ENCODE data around the gene TOR1A.
"Not testable (repeated sequence)": the region's sequence is repeated elsewhere in the genome, so short reads cannot be mapped to it uniquely, and the experiment has no call there.

TOR1A gene

GRCh38 chr9:129803676-129804060, 20.3 kb downstream of the TOR1A start:
- peaks cover 45% of the 10 kb centered on the region for H3K36me3 Mint-ChIP-seq (ENCODE audit: insufficient read depth)
- ATAC-seq (replicated peaks), result no peak
- no peaks in the 10 kb centered on the region for H3K27me3 Mint-ChIP-seq
- H3K9me3 Mint-ChIP-seq, result no peaks in the 10 kb centered on the region
- peak overlapping the region; percentile 53 to 94 for H3K27ac Mint-ChIP-seq
- no peak for DNase-seq
- peak overlapping the region; percentile 90 to 92 for H3K4me3 Mint-ChIP-seq
- H3K4me1 Mint-ChIP-seq (ENCODE audit: low read depth in 2 of 2), result peaks cover 18 to 20% of the 10 kb centered on the region in 2 donors

- Mint-ChIP-seq H3K4me3 (peak within 1 kb of the TSS; percentile 90 to 92), H3K4me1 (ENCODE audit: low read depth in 2 of 2) (peaks cover 18 to 20% of the 10 kb centered on the region in 2 donors), H3K27ac (peak within 1 kb of the TSS; percentile 87 to 94), H3K9me3 (no peaks in the 10 kb centered on the region), H3K27me3 (no peaks in the 10 kb centered on the region), H3K36me3 (ENCODE audit: insufficient read depth) (peaks cover 41% of the 10 kb centered on the region)
- DNase-seq (peak; percentile 94 to 98 (median 94)), ATAC-seq (replicated peaks) (peak; percentile 93)
Observed at GRCh38 chr9:129802833-129803675, 20.9 kb downstream of the TOR1A start, which contains the start of gene TOR1B. Gene TOR1B, plus strand, starts transcription at chr9:129803184. Its CDS starts 29 bp downstream, at chr9:129803213.

GRCh38 chr9:129801504-129801903, 22.4 kb downstream of the TOR1A start:
- Mint-ChIP-seq H3K4me3 (peak overlapping the region; percentile 40 to 66), H3K4me1 (ENCODE audit: low read depth in 2 of 2) (peaks cover 17 to 20% of the 10 kb centered on the region in 2 donors), H3K27ac (no peak overlapping the region), H3K36me3 (ENCODE audit: insufficient read depth) (peaks cover 30% of the 10 kb centered on the region), H3K9me3 (no peaks in the 10 kb centered on the region), H3K27me3 (no peaks in the 10 kb centered on the region)
- no peak for DNase-seq
- no peak for ATAC-seq (replicated peaks)

GRCh38 chr9:129798973-129799372, 25.0 kb downstream of the TOR1A start:
- Mint-ChIP-seq H3K27me3 (peaks cover 0 to 14% of the 10 kb centered on the region in 2 donors), H3K4me1 (ENCODE audit: low read depth in 2 of 2) (peaks cover 3 to 5% of the 10 kb centered on the region in 2 donors), H3K4me3 (no peak overlapping the region)

GRCh38 chr9:129796029-129796428, 27.9 kb downstream of the TOR1A start:
- not testable (repeated sequence) for H3K4me3 Mint-ChIP-seq; ATAC-seq (replicated peaks); H3K4me1 Mint-ChIP-seq (ENCODE audit: low read depth in 2 of 2); DNase-seq; H3K9me3 Mint-ChIP-seq; H3K27ac Mint-ChIP-seq; H3K36me3 Mint-ChIP-seq (ENCODE audit: insufficient read depth)
- H3K27me3 Mint-ChIP-seq, result peaks cover 0 to 14% of the 10 kb centered on the region in 2 donors

More at GRCh38 chr9:129798973-129799372, 25.0 kb downstream of the TOR1A start:
- ATAC-seq (replicated peaks) (no peak), DNase-seq (no peak)
- no peaks in the 10 kb centered on the region for H3K9me3 Mint-ChIP-seq
- peaks cover 9% of the 10 kb centered on the region for H3K36me3 Mint-ChIP-seq (ENCODE audit: insufficient read depth)
- no peak overlapping the region for H3K27ac Mint-ChIP-seq

DNA sequence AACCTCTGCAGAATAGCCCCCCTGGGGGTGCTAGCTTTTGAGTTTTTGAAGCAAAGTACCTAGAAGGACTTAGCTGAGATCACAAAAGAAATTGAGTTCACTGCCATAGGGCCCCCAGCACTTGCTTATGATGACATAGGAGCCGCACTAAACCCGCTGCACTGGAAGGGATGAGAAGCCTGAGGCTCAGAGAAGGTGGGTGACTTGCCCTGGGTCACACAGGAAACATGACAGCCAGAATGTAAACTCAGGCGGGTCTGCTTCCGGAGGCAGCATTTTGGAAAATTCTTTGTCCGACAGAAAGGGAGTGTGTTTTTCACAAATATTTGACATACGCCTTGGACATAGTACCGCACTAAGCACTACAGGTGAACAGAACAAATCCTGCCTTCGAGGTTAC, 29.4 kb downstream of the TOR1A start:
- no peak for ATAC-seq (replicated peaks)
- Mint-ChIP-seq H3K9me3 (no peaks in the 10 kb centered on the region), H3K27ac (no peak overlapping the region), H3K4me1 (ENCODE audit: low read depth in 2 of 2) (no peaks in the 10 kb centered on the region), H3K27me3 (peaks cover 0 to 14% of the 10 kb centered on the region in 2 donors), H3K36me3 (ENCODE audit: insufficient read depth) (no peaks in the 10 kb centered on the region), H3K4me3 (no peak overlapping the region)
- DNase-seq, result no peak

GRCh38 chr9:129786481-129786880, 37.5 kb downstream of the TOR1A start:
- Mint-ChIP-seq H3K4me3 (no peak overlapping the region), H3K27me3 (peaks cover 26 to 43% of the 10 kb centered on the region in 2 donors), H3K36me3 (ENCODE audit: insufficient read depth) (no peaks in the 10 kb centered on the region), H3K4me1 (ENCODE audit: low read depth in 2 of 2) (peaks cover 3 to 5% of the 10 kb centered on the region in 2 donors), H3K27ac (no peak overlapping the region), H3K9me3 (no peaks in the 10 kb centered on the region)
- DNase-seq (no peak), ATAC-seq (replicated peaks) (no peak)

GRCh38 chr9:129785866-129786265, 38.1 kb downstream of the TOR1A start:
- DNase-seq, result no peak
- ATAC-seq (replicated peaks), result no peak
- Mint-ChIP-seq H3K4me3 (no peak overlapping the region), H3K27me3 (peaks cover 26 to 43% of the 10 kb centered on the region in 2 donors), H3K36me3 (ENCODE audit: insufficient read depth) (no peaks in the 10 kb centered on the region), H3K4me1 (ENCODE audit: low read depth in 2 of 2) (peaks cover 3 to 5% of the 10 kb centered on the region in 2 donors), H3K27ac (no peak overlapping the region), H3K9me3 (no peaks in the 10 kb centered on the region)

DNA sequence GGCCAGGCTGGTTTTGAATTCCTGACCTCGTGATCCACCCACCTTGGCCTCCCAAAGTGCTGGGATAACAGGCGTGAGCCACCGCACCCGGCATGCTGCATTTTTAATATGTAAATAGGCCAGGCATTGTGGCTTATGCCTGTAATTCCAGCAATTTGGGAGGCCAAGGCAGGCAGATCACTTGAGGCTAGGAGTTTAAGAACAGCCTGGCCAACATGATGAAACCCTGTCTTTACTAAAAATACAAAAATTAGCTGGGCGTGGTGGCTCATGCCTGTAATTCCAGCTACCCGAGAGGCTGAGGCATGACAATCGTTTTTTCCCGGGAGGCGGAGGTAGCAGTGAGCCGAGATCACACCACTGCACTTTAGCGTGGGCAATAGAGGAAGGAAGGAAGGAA, 39.0 kb downstream of the TOR1A start:
- not testable (repeated sequence) for H3K27ac Mint-ChIP-seq; H3K4me1 Mint-ChIP-seq (ENCODE audit: low read depth in 2 of 2); H3K4me3 Mint-ChIP-seq; DNase-seq; H3K9me3 Mint-ChIP-seq; H3K36me3 Mint-ChIP-seq (ENCODE audit: insufficient read depth); ATAC-seq (replicated peaks)
- peaks cover 26 to 43% of the 10 kb centered on the region in 2 donors for H3K27me3 Mint-ChIP-seq

DNA sequence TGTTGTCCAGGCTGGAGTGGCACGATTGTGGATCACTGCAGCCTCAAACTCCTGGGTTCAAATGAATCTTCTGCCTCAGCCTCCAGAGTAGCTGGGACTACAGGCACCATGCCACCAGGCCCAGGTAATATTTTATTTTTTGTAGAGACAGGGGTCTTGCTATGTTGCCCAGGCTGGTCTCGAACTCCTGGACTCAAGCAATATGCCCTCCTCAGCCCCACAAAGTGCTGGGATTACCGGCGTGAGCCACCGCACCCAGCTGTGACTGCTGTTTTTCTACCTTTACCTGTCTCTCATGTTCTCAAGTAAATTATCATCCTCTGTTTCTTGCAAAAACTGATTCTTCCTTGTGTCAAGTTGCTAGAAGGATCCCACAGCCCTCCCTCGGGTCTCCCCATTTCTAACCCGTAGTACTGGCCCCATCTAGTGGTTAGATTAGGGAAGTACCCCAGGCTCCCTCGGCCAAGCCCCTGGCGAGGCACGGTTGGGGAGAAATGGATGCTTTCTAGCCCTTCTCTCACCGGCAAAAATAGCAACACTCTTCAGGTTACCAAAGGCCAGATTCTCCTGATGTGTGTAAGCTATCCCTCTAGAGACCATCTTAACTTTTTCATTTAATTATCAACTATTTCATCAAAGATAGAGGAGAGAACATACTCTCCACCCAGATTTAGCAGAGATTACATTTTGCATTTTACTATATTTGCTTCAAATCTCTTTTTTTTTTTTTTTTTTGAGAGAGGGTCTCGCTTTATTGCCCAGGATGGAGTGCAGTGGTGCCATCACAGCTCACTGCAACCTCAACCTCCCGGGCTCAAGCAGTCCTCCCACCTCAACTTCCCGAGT, 40.2 kb downstream of the TOR1A start:
- Mint-ChIP-seq H3K27ac (peak overlapping the region in 1 of 2 donors; percentile 10), H3K4me3 (no peak overlapping the region), H3K4me1 (ENCODE audit: low read depth in 2 of 2) (peaks cover 3 to 5% of the 10 kb centered on the region in 2 donors), H3K27me3 (peaks cover 28 to 37% of the 10 kb centered on the region in 2 donors), H3K9me3 (no peaks in the 10 kb centered on the region), H3K36me3 (ENCODE audit: insufficient read depth) (no peaks in the 10 kb centered on the region)
- DNase-seq, result peak; percentile 73 to 80 (median 74)
- peak; percentile 97 for ATAC-seq (replicated peaks)

- H3K36me3 Mint-ChIP-seq (ENCODE audit: insufficient read depth), result peaks cover 4% of the 10 kb centered on the region
- H3K4me3 Mint-ChIP-seq, result no peak overlapping the region
- H3K27me3 Mint-ChIP-seq, result peaks cover 20 to 28% of the 10 kb centered on the region in 2 donors
- ATAC-seq (replicated peaks) (no peak), DNase-seq (no peak)
- H3K9me3 Mint-ChIP-seq, result no peaks in the 10 kb centered on the region
- no peak overlapping the region for H3K27ac Mint-ChIP-seq
- peaks cover 11 to 13% of the 10 kb centered on the region in 2 donors for H3K4me1 Mint-ChIP-seq (ENCODE audit: low read depth in 2 of 2)
Observed at GRCh38 chr9:129781981-129782380, 42.0 kb downstream of the TOR1A start.

- DNase-seq (no peak), ATAC-seq (replicated peaks) (no peak)
- no peak overlapping the region for H3K4me3 Mint-ChIP-seq
- peaks cover 11 to 15% of the 10 kb centered on the region in 2 donors for H3K4me1 Mint-ChIP-seq (ENCODE audit: low read depth in 2 of 2)
- peaks cover 15 to 23% of the 10 kb centered on the region in 2 donors for H3K27me3 Mint-ChIP-seq
- H3K36me3 Mint-ChIP-seq (ENCODE audit: insufficient read depth), result peaks cover 6% of the 10 kb centered on the region
- H3K27ac Mint-ChIP-seq, result no peak overlapping the region
- H3K9me3 Mint-ChIP-seq, result no peaks in the 10 kb centered on the region
Observed at GRCh38 chr9:129781131-129781530, 42.8 kb downstream of the TOR1A start.

GRCh38 chr9:129779560-129780190, 44.3 kb downstream of the TOR1A start:
- no peak overlapping the region for H3K27ac Mint-ChIP-seq
- peaks cover 6% of the 10 kb centered on the region for H3K36me3 Mint-ChIP-seq (ENCODE audit: insufficient read depth)
- H3K4me3 Mint-ChIP-seq, result no peak overlapping the region
- no peak for DNase-seq
- no peaks in the 10 kb centered on the region for H3K9me3 Mint-ChIP-seq
- peaks cover 15 to 22% of the 10 kb centered on the region in 2 donors for H3K27me3 Mint-ChIP-seq
- no peak for ATAC-seq (replicated peaks)
- H3K4me1 Mint-ChIP-seq (ENCODE audit: low read depth in 2 of 2), result peaks cover 11 to 15% of the 10 kb centered on the region in 2 donors
